K562 (cell line): ENCODE data around the gene GANAB. TPM values are rescaled to one million over a fixed set of nuclear protein-coding genes. Genes with fewer than 3 reads are reported as not detected.

Experiments
- ATAC-seq: fragments of 200-7000 bp; cut with Tn5 transposase; 3 replicates; pipeline ENCODE4 v1.9.1; 2020; ENCODE audit warnings: moderate library complexity
- BruUV-seq: library from RNA; stranded (reverse); fragments of 400-500 nt; replicated peaks from 2 replicates; lab custom pipeline; 2021; lab: Mats Ljungman, UMichigan
- CTCF ChIA-PET: fragments of 300-600 bp; formaldehyde crosslinking; extraction: SDS; loops from one replicate; lab custom pipeline; 2021; ENCODE audit warnings: low intra/inter-chr PET ratio; lab: Yijun Ruan, JAX
- POLR2A ChIA-PET: fragments of 300-600, 350-650 bp; sonication (Branson Sonifier 250); formaldehyde crosslinking; extraction: SDS; loops from one replicate; lab custom pipeline; 2021; ENCODE audit warnings: antibody characterized with exemption, inconsistent platforms; lab: Yijun Ruan, JAX
- DNase-seq, 4 experiments: peaks; one replicate each; pipeline versions ENCODE4 v3.0.0 to v3.0.0-alpha.2; 2011 to 2018; ENCODE audit warnings: low spot score in 3 of 4, mixed read lengths in 3 of 4; ENCODE audit errors: extremely low read depth in 1 of 4
- FAIRE-seq: peaks from 2 replicates; lab custom pipeline; 2011; peaks lifted over from hg19 to GRCh38; lab: Jason Lieb, UNC
- H2AFZ ChIP-seq: 2 replicates; pipeline ENCODE4 v1.6.0; 2011; ENCODE audit warnings: low read depth, low read length, control low read depth, inconsistent platforms
- H3K27ac ChIP-seq: fragments of 200-600 bp; 3 replicates; pipeline ENCODE4 v1.8.0; 2011; ENCODE audit warnings: low read depth, mild to moderate bottlenecking, control low read depth, inconsistent platforms, low read length, moderate library complexity, mixed read lengths; ENCODE audit errors: extremely low read depth
- H3K27me3 ChIP-seq, 2 experiments: fragments of 300-600 bp in 1 of 2; 2 replicates in 1 of 2; 3 replicates in 1 of 2; pipeline versions ENCODE4 v1.6.0 to v1.8.0; 2011; ENCODE audit warnings: inconsistent platforms in 2 of 2, low read length in 2 of 2, mild to moderate bottlenecking in 1 of 2, mixed read lengths in 1 of 2, moderate library complexity in 1 of 2; ENCODE audit not compliant: control insufficient read depth in 2 of 2, insufficient read depth in 2 of 2
- H3K36me3 ChIP-seq: fragments of 300-600 bp; 3 replicates; pipeline ENCODE4 v1.8.0; 2011; ENCODE audit warnings: mild to moderate bottlenecking, low read length, inconsistent platforms; ENCODE audit not compliant: control insufficient read depth, insufficient read depth
- H3K4me1 ChIP-seq, 2 experiments: fragments of 200-600 bp in 1 of 2; replicated peaks in 1 of 2; 2 replicates in 1 of 2; 3 replicates in 1 of 2; pipeline versions ENCODE4 v1.5.1 to v1.8.0; 2011; ENCODE audit warnings: inconsistent platforms in 2 of 2, low read length in 2 of 2, mild to moderate bottlenecking in 1 of 2, mixed read lengths in 1 of 2, moderate library complexity in 1 of 2; ENCODE audit not compliant: control insufficient read depth in 2 of 2, insufficient read depth in 2 of 2
- H3K4me2 ChIP-seq: 2 replicates; pipeline ENCODE4 v1.6.1; 2011; ENCODE audit warnings: low read length, control low read depth, inconsistent platforms, mixed read lengths; ENCODE audit not compliant: insufficient read depth
- H3K4me3 ChIP-seq: fragments of 200-600 bp; sonication (generic), shearing (Covaris generic); 2 replicates; pipeline ENCODE4 v1.5.1; 2016; ENCODE audit warnings: control low read depth, inconsistent platforms
- H3K79me2 ChIP-seq: fragments of 200-600 bp; 3 replicates; pipeline ENCODE4 v1.8.0; 2011; ENCODE audit warnings: low read length, inconsistent platforms; ENCODE audit not compliant: control insufficient read depth, insufficient read depth
- H3K9ac ChIP-seq, 2 experiments: 2 replicates each; pipeline versions ENCODE4 v1.6.0 to v1.6.1; 2011; ENCODE audit warnings: low read depth in 2 of 2, low read length in 2 of 2, control low read depth in 1 of 2, inconsistent platforms in 1 of 2, mild to moderate bottlenecking in 1 of 2, mixed read lengths in 1 of 2; ENCODE audit not compliant: insufficient read depth in 1 of 2
- H3K9me1 ChIP-seq: one replicate; pipeline ENCODE4 v1.6.0; 2011; ENCODE audit warnings: inconsistent platforms, mild to moderate bottlenecking, low read length, moderate library complexity; ENCODE audit not compliant: control insufficient read depth, insufficient read depth
- H3K9me3 ChIP-seq: replicated peaks from 2 replicates; pipeline ENCODE4 v1.5.1; 2011; ENCODE audit warnings: low read depth, low read length, inconsistent platforms; ENCODE audit not compliant: control insufficient read depth, insufficient read depth
- H4K20me1 ChIP-seq: replicated peaks from 2 replicates; pipeline ENCODE4 v1.6.1; 2011; ENCODE audit warnings: low read length, inconsistent platforms, mixed read lengths; ENCODE audit not compliant: control insufficient read depth, insufficient read depth
- BACH1 ChIP-seq: fragments of 200-800 bp; sonication (Bioruptor generic); IDR thresholded peaks from 2 replicates; pipeline ENCODE4 v1.6.1; 2016; ENCODE audit warnings: missing genetic modification characterization, missing compliant biosample characterization
- CEBPG ChIP-seq, 3 experiments: fragments of 200-800 bp in 1 of 3; sonication (Bioruptor generic) in 1 of 3; sonication (generic) in 1 of 3; formaldehyde crosslinking in 1 of 3; IDR thresholded peaks in 2 of 3; conservative IDR thresholded peaks in 1 of 3; 2 replicates each; pipeline versions ENCODE4 v1.6.1 to v1.8.0; 2016 to 2022; ENCODE audit warnings: missing compliant biosample characterization in 2 of 3, missing genetic modification characterization in 2 of 3, mild to moderate bottlenecking in 1 of 3, missing genetic modification reagents in 1 of 3
- CREBBP ChIP-seq: IDR thresholded peaks from one replicate; pipeline ENCODE4 v1.6.1; 2012; ENCODE audit warnings: low read depth, mild to moderate bottlenecking, control low read depth, inconsistent platforms, low read length
- FOS ChIP-seq: IDR thresholded peaks from 3 replicates; pipeline ENCODE4 v1.6.1; 2011; ENCODE audit not compliant: insufficient read length; ENCODE audit errors: extremely low read depth
- GATA2 ChIP-seq: sonication (generic); formaldehyde crosslinking; IDR thresholded peaks from 2 replicates; pipeline ENCODE4 v1.4.0; 2020; ENCODE audit warnings: mild to moderate bottlenecking, missing genetic modification reagents
- RFX7 ChIP-seq: fragments of 250-450 bp; sonication (Bioruptor Pico); IDR thresholded peaks from 2 replicates; pipeline ENCODE4 v1.5.1; 2021; ENCODE audit warnings: mild to moderate bottlenecking
- SMARCA4 ChIP-seq: fragments of 450-650 bp; IDR thresholded peaks from 2 replicates; pipeline ENCODE4 v1.6.1; 2016
- SOX6 ChIP-seq: fragments of 450-650 bp; IDR thresholded peaks from 2 replicates; pipeline ENCODE4 v1.6.1; 2014; ENCODE audit warnings: mild to moderate bottlenecking
- TRIM28 ChIP-seq: fragments of 450-650 bp; IDR thresholded peaks from 2 replicates; pipeline ENCODE4 v1.6.1; 2017
- USF2 ChIP-seq: sonication (generic); formaldehyde crosslinking; IDR thresholded peaks from 2 replicates; pipeline ENCODE4 v1.5.0; 2020; ENCODE audit warnings: missing genetic modification reagents
- ZNF175 ChIP-seq: fragments of 200-800 bp; sonication (Bioruptor generic); IDR thresholded peaks from 2 replicates; pipeline ENCODE4 v1.6.1; 2016; ENCODE audit warnings: low read depth, mild to moderate bottlenecking, missing genetic modification characterization, missing compliant biosample characterization
- ZNF347 ChIP-seq: fragments of 450-650 bp; formaldehyde crosslinking; IDR thresholded peaks from 2 replicates; pipeline ENCODE4 v1.4.0; 2020; ENCODE audit warnings: low read depth, mild to moderate bottlenecking, moderate library complexity
- ZNF584 ChIP-seq: fragments of 200-800 bp; sonication (Bioruptor generic); IDR thresholded peaks from 2 replicates; pipeline ENCODE4 v1.6.1; 2016; ENCODE audit warnings: low read depth, mild to moderate bottlenecking, missing genetic modification characterization, missing compliant biosample characterization
- WGBS: fragments of 100-300 bp; shearing (Covaris generic); methylation state at CpG from one replicate; pipeline ENCODE4 v1.1.6; 2016; ENCODE audit warnings: low coverage, mixed read lengths; ENCODE audit not compliant: insufficient coverage; ENCODE audit errors: missing lambda C conversion rate; 5-methylcytosine and 5-hydroxymethylcytosine counted together
- in situ Hi-C: fragments of 300-500 bp; cut with MboI; formaldehyde crosslinking; loops from 4 replicates; pipeline ENCODE4 v1.15.0; 2018; ENCODE audit warnings: inconsistent platforms, mixed read lengths
- intact Hi-C: fragments of 100-400 bp; cut with micrococcal nuclease; formaldehyde crosslinking; loops from 2 replicates; pipeline ENCODE4 v1.14.2; 2022
- polyA plus RNA-seq, 8 experiments: library from polyadenylated mRNA; depleted of rRNA in 4 of 8; stranded (reverse) in 5 of 8; unstranded in 3 of 8; fragments of >200 nt; fragmentation: Nextera tagmentation in 2 of 8; fragmentation: Illumina TruSeq in 1 of 8; extraction: Ambion mirVana in 2 of 8; extraction: Trizol in 1 of 8; gene quantifications; 2 replicates each; pipeline versions ENCODE4 v1.2.1 to v1.2.3, GENCODE V29; 2011 to 2014; ENCODE audit warnings: inconsistent platforms in 1 of 8, missing spikeins in 1 of 8
- total RNA-seq, 7 experiments: library from RNA; depleted of rRNA in 6 of 7; stranded (reverse); fragments of >200 nt in 6 of 7; fragmentation: Illumina TruSeq in 2 of 7; extraction: Trizol in 2 of 7; gene quantifications; 2 replicates each; pipeline versions ENCODE4 v1.2.1 to v1.2.3, GENCODE V29; 2011 to 2021; ENCODE audit warnings: low replicate concordance in 1 of 7
- TF ChIP-seq, protein P1 (sequence below): fragments of 450-650 bp; IDR thresholded peaks from 2 replicates; pipeline ENCODE4 v1.6.1; 2017; ENCODE audit warnings: mild to moderate bottlenecking, moderate library complexity
- TF ChIP-seq, protein P2 (sequence below): fragments of 250-450 bp; sonication (Bioruptor Pico); IDR thresholded peaks from 2 replicates; pipeline ENCODE4 v1.8.0; 2022; ENCODE audit warnings: inconsistent platforms

The GANAB gene
- total and polyA plus RNA-seq, 9 of the 15 experiments (the other 6 are each of a cell fraction or from before 2014, with no cell fraction given) = 6.5 to 284 (median 161) TPM

- ChIA-PET CTCF (interaction anchor here (1.6 kb wide), 1 partner anchor 10 kb away, joined by 14 read pairs; the partner anchor contains the start of gene EML3), POLR2A (interaction anchor here (0.6 to 2.6 kb wide), 10 partner anchors 13 to 233 kb away, joined by 3 to 24 read pairs (median 5); partner anchors contain the start of genes C11orf98, CSKMT, GANAB and MTA2)
- Histone ChIP-seq H3K79me2 (peaks cover 20% of the 10 kb centered on the region), H3K27me3 (no peaks in the 10 kb centered on the region), H3K27ac (peak overlapping the region; percentile 84), H3K9me3 (no peaks in the 10 kb centered on the region), H2AFZ (peak overlapping the region; percentile 79), H3K9me1 (no peaks in the 10 kb centered on the region), H3K36me3 (peaks cover 34% of the 10 kb centered on the region), H3K4me1 (peaks cover 12% of the 10 kb centered on the region in 2 experiments; a peak in 4 of 5 replicates), H3K4me3 (no peak overlapping the region), H3K9ac (peak overlapping the region; percentile 33 to 85; a peak in 3 of 4 replicates), H4K20me1 (no peaks in the 10 kb centered on the region), H3K4me2 (peak overlapping the region; percentile 93; the same call in 1 of the 2 replicates)
- FAIRE-seq (no peak), DNase-seq (no peak), ATAC-seq (no peak)
- in situ Hi-C loops (loop anchor here (10.0 kb wide), 1 partner anchor 1198 kb away; the partner anchor contains the start of gene CPSF7), intact Hi-C loops (loop anchor here (1.0 kb wide), 1 partner anchor 105 kb away; the partner anchor contains the start of gene HNRNPUL2)
- no TSS peak for BruUV-seq
- 93% methylated on average over 6 of the region's 7 CpGs for WGBS
- TF ChIP-seq RFX7 (CRISPR knock-in tag) (no peak), FOS (no peak), SOX6 (no peak), CREBBP (no peak), TRIM28 (no peak), USF2 (no peak), GATA2 (CRISPR knock-in tag) (0 out of 2 replicates have a peak, but pooled peaks have one; percentile 35), SMARCA4 (0 out of 2 replicates have a peak, but pooled peaks have one; percentile 4), ZNF175 (CRISPR knock-in tag) (no peak), ZNF584 (CRISPR knock-in tag) (no peak), CEBPG (CRISPR knock-in tag; IDR thresholded peaks at IDR 0.05) (no peak), CEBPG (tag; conservative IDR thresholded peaks at IDR 0.05 in 1 of 2, IDR thresholded peaks at IDR 0.05 in 1 of 2) (peak in 1 of 2 experiments; percentile 21; a peak in 1 of 4 replicates), BACH1 (tag) (no peak), ZNF347 (no peak)
- TF ChIP-seq, protein P1, sequence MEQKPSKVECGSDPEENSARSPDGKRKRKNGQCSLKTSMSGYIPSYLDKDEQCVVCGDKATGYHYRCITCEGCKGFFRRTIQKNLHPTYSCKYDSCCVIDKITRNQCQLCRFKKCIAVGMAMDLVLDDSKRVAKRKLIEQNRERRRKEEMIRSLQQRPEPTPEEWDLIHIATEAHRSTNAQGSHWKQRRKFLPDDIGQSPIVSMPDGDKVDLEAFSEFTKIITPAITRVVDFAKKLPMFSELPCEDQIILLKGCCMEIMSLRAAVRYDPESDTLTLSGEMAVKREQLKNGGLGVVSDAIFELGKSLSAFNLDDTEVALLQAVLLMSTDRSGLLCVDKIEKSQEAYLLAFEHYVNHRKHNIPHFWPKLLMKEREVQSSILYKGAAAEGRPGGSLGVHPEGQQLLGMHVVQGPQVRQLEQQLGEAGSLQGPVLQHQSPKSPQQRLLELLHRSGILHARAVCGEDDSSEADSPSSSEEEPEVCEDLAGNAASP = no peak
- TF ChIP-seq, protein P2, sequence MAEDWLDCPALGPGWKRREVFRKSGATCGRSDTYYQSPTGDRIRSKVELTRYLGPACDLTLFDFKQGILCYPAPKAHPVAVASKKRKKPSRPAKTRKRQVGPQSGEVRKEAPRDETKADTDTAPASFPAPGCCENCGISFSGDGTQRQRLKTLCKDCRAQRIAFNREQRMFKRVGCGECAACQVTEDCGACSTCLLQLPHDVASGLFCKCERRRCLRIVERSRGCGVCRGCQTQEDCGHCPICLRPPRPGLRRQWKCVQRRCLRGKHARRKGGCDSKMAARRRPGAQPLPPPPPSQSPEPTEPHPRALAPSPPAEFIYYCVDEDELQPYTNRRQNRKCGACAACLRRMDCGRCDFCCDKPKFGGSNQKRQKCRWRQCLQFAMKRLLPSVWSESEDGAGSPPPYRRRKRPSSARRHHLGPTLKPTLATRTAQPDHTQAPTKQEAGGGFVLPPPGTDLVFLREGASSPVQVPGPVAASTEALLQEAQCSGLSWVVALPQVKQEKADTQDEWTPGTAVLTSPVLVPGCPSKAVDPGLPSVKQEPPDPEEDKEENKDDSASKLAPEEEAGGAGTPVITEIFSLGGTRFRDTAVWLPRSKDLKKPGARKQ = no peak
Observed at GRCh38 chr11:62622476-62623089, 23.8 kb downstream of the GANAB start.
